ENCODE results near the gene KCNQ1. TPM values are rescaled to one million over a fixed set of nuclear protein-coding genes. Genes with fewer than 3 reads are reported as not detected.

KCNQ1 gene
- total and polyA plus RNA-seq, 7 donors = 1.1 to 25.2 (median 3.8) TPM

- Histone ChIP-seq H3K4me1 (peaks cover 0 to 32% (median 31%) of the 10 kb centered on the region in 4 donors), H3K4me3 (no peak overlapping the region), H3K27ac (no peak overlapping the region), H3K27me3 (no peaks in the 10 kb centered on the region), H3K9me3 (no peaks in the 10 kb centered on the region), H3K36me3 (no peaks in the 10 kb centered on the region)
- TF ChIP-seq EP300 (IDR thresholded peaks at IDR 0.05) (no peak), POLR2AphosphoS5 (IDR thresholded peaks at IDR 0.05) (no peak), CTCF (IDR thresholded peaks at IDR 0.05) (no peak), POLR2A (IDR thresholded peaks at IDR 0.05) (no peak)
- intact Hi-C loops (cut with DNase I) = no loop called here
- peak; percentile 49 for DNase-seq
- 92% methylated on average over 29 of the region's 29 CpGs for WGBS, 2 donors
These were observed 331.0 kb downstream of the KCNQ1 start for GRCh38 chr11:2775626-2776350.

DNA sequence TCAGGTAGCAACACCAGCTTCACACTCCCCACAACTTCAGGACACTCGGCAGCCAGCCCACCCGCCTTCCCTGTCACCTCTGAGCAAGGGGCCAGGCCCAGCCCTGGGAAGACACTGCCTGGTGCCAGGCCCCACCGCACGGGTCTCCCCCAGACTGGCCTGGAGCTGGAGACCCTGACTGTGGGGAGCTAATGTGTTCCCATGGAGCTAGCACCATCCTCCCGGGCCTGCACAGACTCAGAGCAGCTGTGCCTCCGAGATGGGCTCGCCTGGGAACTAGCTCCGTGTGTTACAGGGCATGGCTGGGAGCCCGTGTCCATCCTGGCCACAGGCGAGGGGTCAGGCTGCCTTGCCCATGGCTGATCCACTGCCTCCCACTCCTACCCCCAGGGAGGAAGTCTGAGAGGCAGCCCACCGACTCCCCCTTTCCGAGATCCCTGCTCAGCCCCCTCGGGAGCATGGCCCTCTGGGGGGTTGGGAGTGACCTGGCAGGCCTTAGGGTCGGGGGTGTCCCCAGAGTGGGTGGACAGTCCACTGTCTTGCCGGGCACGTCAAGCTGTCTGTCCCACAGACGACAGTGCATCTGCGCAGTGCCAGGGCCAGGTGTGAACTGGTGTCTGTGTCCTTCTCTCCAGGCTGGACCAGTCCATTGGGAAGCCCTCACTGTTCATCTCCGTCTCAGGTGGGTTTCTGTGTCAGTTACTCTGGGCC, 331.7 kb downstream of the KCNQ1 start:
- H3K36me3 ChIP-seq = no peaks in the 10 kb centered on the region
- 93% methylated on average over 19 of the region's 19 CpGs for WGBS, 2 donors
- peak; percentile 53 for DNase-seq
- H3K4me3 ChIP-seq = no peak overlapping the region
- intact Hi-C loops (cut with DNase I) = no loop called here
- no peak overlapping the region for H3K27ac ChIP-seq
- no peaks in the 10 kb centered on the region for H3K27me3 ChIP-seq
- peaks cover 0 to 32% (median 31%) of the 10 kb centered on the region in 4 donors for H3K4me1 ChIP-seq
- TF ChIP-seq POLR2AphosphoS5 (IDR thresholded peaks at IDR 0.05) = no peak
- no peaks in the 10 kb centered on the region for H3K9me3 ChIP-seq

GRCh38 chr11:2777386-2777785, 332.6 kb downstream of the KCNQ1 start:
- Histone ChIP-seq H3K9me3 (no peaks in the 10 kb centered on the region), H3K4me3 (no peak overlapping the region), H3K36me3 (no peaks in the 10 kb centered on the region), H3K27ac (peak overlapping the region in 1 of 4 donors; percentile 84), H3K4me1 (peaks cover 0 to 32% (median 31%) of the 10 kb centered on the region in 4 donors), H3K27me3 (no peaks in the 10 kb centered on the region)
- TF ChIP-seq POLR2AphosphoS5 (IDR thresholded peaks at IDR 0.05) = no peak
- no peak for TF ChIP-seq EP300 (IDR thresholded peaks at IDR 0.05)
- no peak for TF ChIP-seq POLR2A (IDR thresholded peaks at IDR 0.05)
- TF ChIP-seq CTCF (IDR thresholded peaks at IDR 0.05) = no peak
- peak; percentile 47 for DNase-seq
- intact Hi-C loops (cut with DNase I) = no loop called here
- 81 to 82% methylated on average over 7 of the region's 7 CpGs for WGBS, 2 donors

DNA sequence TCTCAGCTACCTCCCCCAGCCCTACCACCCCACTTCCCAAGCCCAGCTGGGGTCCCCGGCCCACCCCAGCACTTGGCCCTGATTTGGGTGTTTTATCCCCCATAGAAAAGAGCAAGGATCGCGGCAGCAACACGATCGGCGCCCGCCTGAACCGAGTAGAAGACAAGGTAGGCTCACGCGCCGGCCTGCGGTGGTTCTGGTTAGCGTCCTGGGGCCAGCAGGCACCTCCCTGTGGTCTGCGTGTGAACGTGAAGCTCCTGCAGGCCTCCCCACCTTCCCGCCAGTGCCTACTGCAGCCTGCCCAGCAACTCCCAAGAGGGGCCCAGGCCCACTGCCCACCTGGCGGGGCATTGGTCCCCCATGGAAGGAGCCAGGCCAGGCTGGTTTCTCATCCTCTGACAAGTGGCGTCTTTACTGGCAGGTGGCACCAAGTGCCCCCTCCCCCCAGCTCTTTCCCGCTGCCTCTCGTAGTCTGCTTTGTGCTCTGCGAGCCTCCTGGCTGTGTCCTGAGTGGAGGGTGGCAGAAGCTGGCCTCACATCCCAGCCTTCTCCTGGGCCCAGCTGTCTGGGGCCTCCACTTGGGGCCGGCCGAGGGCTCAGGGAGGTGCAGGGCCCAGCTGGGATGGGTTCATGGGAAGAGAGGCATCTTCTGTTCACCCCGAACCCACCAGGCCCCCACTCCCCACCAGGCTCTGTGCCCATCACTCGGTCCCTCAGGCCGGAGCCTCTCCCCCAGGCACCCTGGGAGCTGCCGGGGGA, 333.2 kb downstream of the KCNQ1 start:
- peaks cover 0 to 32% (median 31%) of the 10 kb centered on the region in 4 donors for H3K4me1 ChIP-seq
- peak overlapping the region in 3 of 4 donors; percentile 9 to 24 (median 12) for H3K4me3 ChIP-seq
- intact Hi-C loops (cut with DNase I) = loop anchor here (2.0 kb wide), 4 partner anchors 49 to 109 kb away; no protein-coding TSS in a partner anchor
- TF ChIP-seq POLR2AphosphoS5 (IDR thresholded peaks at IDR 0.05) = peak in 1 of 4 donors; percentile 14
- TF ChIP-seq CTCF (IDR thresholded peaks at IDR 0.05) = no peak
- DNase-seq = peak; percentile 69
- whole genome bisulfite sequencing, 2 donors = 68 to 74% methylated on average over 27 of the region's 27 CpGs
- peak overlapping the region; percentile 79 to 90 (median 84) for H3K27ac ChIP-seq
- H3K36me3 ChIP-seq = no peaks in the 10 kb centered on the region
- no peaks in the 10 kb centered on the region for H3K9me3 ChIP-seq
- no peaks in the 10 kb centered on the region for H3K27me3 ChIP-seq

Data from sigmoid colon (tissue), 7 donors.